ENCODE measurements around the gene ZCCHC14. TPM values are rescaled to one million over a fixed set of nuclear protein-coding genes. Genes with fewer than 3 reads are reported as not detected.
A peak's percentile ranks its signal among the peaks of the same experiment; 100 is the strongest.

The ZCCHC14 gene
- total and polyA plus RNA-seq, 2 of the 13 experiments (the other 11 are each of a cell fraction or from before 2014, with no cell fraction given), result 12.4 to 12.5 TPM

- no peak for TF ChIP-seq SMAD1 (CRISPR knock-in tag; IDR thresholded peaks at IDR 0.05; ENCODE audit: borderline replicate concordance, low read depth)
- TF ChIP-seq SNAPC5 (CRISPR knock-in tag; IDR thresholded peaks at IDR 0.05; ENCODE audit: borderline replicate concordance), result no peak
- TF ChIP-seq FOXO1 (CRISPR knock-in tag; IDR thresholded peaks at IDR 0.05), result no peak
- peak; percentile 36; the same call in 1 of the 2 replicates for TF ChIP-seq NCOA2 (CRISPR knock-in tag; IDR thresholded peaks at IDR 0.05)
- 0 out of 2 replicates have a peak, but pooled peaks have one; percentile 7 for TF ChIP-seq ATF3 (CRISPR knock-in tag; IDR thresholded peaks at IDR 0.05)
- no peak for TF ChIP-seq ZNF576 (CRISPR knock-in tag; IDR thresholded peaks at IDR 0.05)
- TF ChIP-seq ZNF761 (CRISPR knock-in tag; conservative IDR thresholded peaks at IDR 0.05), result no peak
- TF ChIP-seq PHF8 (CRISPR knock-in tag; IDR thresholded peaks at IDR 0.05), result no peak
- TF ChIP-seq HNF4G (IDR thresholded peaks at IDR 0.05; ENCODE audit: borderline replicate concordance, low read depth, low read length), result peak; percentile 81; the same call in 1 of the 2 replicates
- TF ChIP-seq HNF4G (CRISPR knock-in tag; IDR thresholded peaks at IDR 0.05; ENCODE audit: borderline replicate concordance, low read depth), result no peak; the same call in 1 of the 2 replicates
- TF ChIP-seq ZNF850 (CRISPR knock-in tag; conservative IDR thresholded peaks at IDR 0.05), result no peak
- no peak for TF ChIP-seq MNT (IDR thresholded peaks at IDR 0.05)
- TF ChIP-seq CBX5 (CRISPR knock-in tag; IDR thresholded peaks at IDR 0.05; ENCODE audit: borderline replicate concordance), result no peak
- TF ChIP-seq KDM5B (CRISPR knock-in tag; IDR thresholded peaks at IDR 0.05; ENCODE audit: borderline replicate concordance), result peak; percentile 59; the same call in 1 of the 2 replicates
- no peak for TF ChIP-seq AFF4 (CRISPR knock-in tag; IDR thresholded peaks at IDR 0.05)
- TF ChIP-seq ZNF792 (CRISPR knock-in tag; IDR thresholded peaks at IDR 0.05), result no peak
- TF ChIP-seq SOX5 (CRISPR knock-in tag; IDR thresholded peaks at IDR 0.05; ENCODE audit: borderline replicate concordance), result 0 out of 2 replicates have a peak, but pooled peaks have one; percentile 20
- no peak for TF ChIP-seq NBN (conservative IDR thresholded peaks at IDR 0.05)
- TF ChIP-seq FOSL1 (CRISPR knock-in tag; IDR thresholded peaks at IDR 0.05; ENCODE audit: borderline replicate concordance), result no peak
- no peak for TF ChIP-seq DBP (CRISPR knock-in tag; IDR thresholded peaks at IDR 0.05; ENCODE audit: not compliant biosample characterization)
- TF ChIP-seq PLSCR1 (CRISPR knock-in tag; IDR thresholded peaks at IDR 0.05; ENCODE audit: borderline replicate concordance), result no peak
- no peak for TF ChIP-seq CHD2 (IDR thresholded peaks at IDR 0.05; ENCODE audit: low read depth, low read length)
These were observed 21.3 kb downstream of the ZCCHC14 start (continued) for GRCh38 chr16:87471278-87472141.

Data from HepG2 (cell line).